AG09319 (cell line): ENCODE results near the gene NEDD8.

Source experiments
- DNase-seq: peaks from one replicate; pipeline ENCODE4 v3.0.0-alpha.2; 2010; ENCODE audit warnings: low read depth; ENCODE audit errors: extremely low read depth
- TF ChIP-seq, protein P1 (sequence below): IDR thresholded peaks from 2 replicates; pipeline ENCODE4 v1.5.1; 2011; ENCODE audit warnings: low read depth, mild to moderate bottlenecking, inconsistent platforms, low read length, moderate library complexity

Gene NEDD8

DNA sequence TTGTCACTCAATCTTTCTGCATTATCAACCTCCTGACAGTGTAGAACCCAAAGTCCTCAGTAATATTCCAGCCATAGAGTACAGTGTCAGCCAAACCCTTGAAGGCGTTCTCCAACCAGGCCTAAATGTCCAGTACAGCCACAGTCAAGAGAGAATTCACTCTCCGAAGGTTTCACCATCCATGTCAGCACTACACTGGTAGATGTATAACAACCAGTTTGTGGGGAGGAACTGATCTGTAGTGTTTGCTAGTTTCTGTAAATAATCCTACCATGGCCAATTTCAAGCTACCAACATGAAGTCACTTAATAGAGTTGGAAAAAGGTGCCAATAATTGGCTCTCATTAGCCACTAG lies 15.8 kb downstream of the NEDD8 start:
- TF ChIP-seq, protein P1, sequence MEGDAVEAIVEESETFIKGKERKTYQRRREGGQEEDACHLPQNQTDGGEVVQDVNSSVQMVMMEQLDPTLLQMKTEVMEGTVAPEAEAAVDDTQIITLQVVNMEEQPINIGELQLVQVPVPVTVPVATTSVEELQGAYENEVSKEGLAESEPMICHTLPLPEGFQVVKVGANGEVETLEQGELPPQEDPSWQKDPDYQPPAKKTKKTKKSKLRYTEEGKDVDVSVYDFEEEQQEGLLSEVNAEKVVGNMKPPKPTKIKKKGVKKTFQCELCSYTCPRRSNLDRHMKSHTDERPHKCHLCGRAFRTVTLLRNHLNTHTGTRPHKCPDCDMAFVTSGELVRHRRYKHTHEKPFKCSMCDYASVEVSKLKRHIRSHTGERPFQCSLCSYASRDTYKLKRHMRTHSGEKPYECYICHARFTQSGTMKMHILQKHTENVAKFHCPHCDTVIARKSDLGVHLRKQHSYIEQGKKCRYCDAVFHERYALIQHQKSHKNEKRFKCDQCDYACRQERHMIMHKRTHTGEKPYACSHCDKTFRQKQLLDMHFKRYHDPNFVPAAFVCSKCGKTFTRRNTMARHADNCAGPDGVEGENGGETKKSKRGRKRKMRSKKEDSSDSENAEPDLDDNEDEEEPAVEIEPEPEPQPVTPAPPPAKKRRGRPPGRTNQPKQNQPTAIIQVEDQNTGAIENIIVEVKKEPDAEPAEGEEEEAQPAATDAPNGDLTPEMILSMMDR: no peak
- no peak for DNase-seq

DNA sequence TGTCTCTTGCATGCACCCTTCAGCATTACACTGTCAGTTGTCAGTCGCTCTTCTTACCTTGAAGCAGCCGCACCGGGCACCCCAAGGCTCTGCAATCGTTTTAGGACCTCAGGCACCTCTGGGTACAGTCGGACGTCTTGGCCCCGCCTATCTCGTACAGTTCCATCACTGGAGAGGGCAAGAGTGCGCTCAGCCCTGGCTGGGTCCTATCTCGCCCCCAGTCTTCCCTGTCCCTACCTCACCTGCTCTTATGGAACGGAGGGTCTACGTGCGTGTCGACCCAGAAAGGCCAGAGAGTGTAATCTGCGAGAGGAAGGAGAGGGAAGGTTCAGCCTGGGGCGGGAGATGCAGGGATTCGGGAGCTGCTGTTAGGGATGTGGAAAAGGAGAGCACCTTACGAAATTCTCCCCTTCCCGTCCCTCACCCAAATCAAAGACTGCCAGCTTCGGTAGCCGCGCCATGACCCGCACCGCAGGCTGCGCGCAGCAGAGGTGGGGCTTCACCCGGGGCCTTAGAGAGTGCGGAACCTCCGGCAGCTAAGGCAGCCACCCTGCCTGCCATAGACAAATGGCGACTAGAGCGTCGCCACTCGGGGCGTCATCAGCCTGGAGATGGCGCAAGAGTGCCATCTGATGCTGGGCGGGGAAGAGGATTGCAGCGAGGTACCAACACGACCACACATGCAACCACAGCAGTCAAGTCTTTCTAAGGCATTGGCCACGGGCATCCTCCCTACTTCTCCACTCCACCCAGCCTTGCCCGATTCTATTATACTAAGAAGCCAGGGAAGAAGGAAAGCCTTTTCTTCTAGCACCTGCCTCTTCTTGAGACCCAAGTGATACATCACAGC lies 16.4 kb downstream of the NEDD8 start, which contains the start of gene MDP1:
TSS of gene MDP1 (minus strand) at position 572 of the 850 bp plus-strand sequence. CDS start at position 461, 111 bp downstream.
- DNase-seq: peak; percentile 67
- TF ChIP-seq, protein P1: peak; percentile 51

DNA sequence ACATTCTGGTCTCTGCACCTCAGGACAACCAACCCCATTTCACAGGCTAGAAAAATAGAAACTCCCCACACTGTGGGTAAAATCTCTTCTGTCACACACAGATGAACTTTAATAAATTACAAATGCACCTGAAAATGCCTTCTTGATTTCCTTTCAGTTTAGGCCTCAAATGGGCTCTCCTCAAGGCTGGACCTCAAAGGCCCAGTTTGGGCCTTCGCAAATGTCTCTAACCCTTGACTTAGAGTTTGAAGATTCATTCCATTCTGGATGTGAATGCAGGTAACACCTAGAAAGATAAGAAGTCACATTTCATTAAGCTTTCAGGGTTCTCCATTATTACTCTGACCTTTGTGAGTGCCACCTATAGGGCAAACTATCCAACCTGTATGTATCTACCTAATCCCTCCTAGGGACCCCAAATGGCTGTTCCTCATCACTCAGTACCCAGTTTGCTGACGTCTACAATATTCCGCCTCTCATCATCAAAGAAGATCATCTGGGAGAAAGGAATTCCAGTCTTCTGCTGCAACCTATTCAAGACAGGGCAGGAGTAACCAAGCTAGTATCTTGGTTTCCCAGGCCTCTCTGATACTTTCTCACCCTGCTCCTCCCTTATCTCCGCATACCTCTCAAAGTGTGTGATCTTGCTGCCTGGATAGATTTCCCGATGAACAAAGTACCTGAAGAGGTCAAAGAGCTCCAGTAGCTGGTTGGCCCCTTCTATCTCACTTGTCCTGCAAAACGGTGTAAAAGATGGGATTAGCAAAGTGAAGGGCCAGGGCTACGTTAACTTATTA lies 18.1 kb downstream of the NEDD8 start:
- TF ChIP-seq, protein P1: no peak
- DNase-seq: no peak

DNA sequence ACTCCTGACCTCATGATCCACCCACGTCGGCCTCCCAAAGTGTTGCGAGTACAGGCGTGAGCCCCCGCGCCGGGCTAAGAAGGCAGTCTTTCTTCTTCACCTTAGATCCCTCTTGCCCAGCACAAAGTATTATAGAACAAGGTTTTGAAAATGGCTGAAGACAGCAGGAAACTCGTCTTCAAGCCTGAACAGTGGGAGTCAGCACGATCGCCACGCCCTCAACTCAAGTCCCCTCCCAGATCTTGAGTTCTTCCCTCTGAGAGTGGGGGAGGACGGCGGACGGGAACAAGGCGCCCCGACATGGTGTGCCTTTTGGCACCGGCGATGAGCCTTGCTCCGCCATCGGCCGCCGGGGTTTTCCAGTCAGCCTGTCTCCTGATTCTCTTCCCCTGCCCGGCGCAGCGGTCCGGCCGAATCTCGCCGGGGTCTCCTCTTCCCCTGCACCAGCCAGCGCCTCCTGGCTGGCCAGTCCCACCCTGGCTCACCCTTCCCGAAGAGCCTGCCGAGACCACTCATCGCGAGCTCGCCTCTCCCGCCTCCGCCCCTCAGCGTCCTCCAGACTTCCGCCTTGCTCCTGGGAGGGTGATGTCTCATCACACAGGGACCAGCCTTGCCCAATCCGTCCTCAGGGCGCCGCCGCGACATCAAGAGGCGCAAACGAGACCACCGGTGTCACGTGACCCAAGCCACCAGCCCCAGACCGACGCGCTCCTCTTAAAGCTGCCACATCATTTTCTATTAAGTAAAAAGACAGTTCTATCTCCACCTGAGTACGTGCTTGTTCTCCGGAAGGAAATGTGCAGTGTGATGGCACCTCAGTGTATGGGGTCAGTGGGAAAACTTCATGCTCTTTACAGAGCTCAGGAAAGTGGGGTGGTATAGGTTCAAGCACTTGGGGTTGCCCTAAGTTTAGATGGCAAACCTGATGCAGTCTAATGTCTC lies 19.0 kb downstream of the NEDD8 start, which contains the start of gene CHMP4A:
TSS of gene CHMP4A (minus strand) at position 565 of the 942 bp plus-strand sequence. CDS start at position 516, 49 bp downstream.
- TF ChIP-seq, protein P1: peak; percentile 4
- peak; percentile 94 for DNase-seq

DNA sequence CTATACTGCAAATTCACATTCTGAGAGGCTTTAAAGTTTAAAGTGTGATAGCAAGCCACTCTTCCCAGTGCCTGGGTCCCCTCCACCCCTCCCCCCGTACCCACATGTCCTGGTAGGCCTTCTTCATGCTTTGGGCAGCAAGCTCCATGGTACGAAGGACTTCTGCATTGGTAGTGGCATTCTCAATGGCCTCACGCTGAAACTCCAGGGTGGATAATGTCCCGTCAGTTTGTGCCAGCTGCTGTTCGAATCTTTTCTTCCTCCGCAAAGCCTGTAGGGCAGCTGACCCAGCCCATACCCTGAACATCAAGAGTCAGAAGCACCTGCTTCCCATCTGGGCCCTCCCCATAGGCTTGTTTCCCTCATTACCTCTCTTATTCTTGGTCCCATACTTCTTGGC lies 20.9 kb downstream of the NEDD8 start:
- TF ChIP-seq, protein P1: no peak
- no peak for DNase-seq

DNA sequence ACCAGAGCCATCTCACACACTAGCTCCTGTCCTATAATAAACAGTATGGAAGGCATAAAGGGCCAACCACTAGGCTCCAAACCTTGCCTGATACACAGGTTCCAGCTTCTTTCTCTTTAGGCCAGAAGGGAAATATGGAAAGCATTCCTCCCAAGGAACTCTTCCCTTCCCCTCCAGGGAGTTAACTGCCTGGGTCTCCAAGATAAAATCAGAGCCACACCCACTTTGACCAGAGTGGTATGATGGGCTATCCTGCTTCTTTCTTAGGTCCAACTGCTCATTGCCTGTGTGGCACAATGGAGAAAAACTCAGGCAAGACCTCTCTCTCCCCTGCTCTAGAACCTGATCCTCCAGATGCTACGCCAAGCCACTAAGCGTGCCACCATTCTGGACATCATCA lies 24.5 kb downstream of the NEDD8 start:
- DNase-seq: no peak
- TF ChIP-seq, protein P1: no peak
